Hepatocyte (in vitro differentiated cells): ENCODE results near the gene ATP1B1. TPM values are rescaled to one million over a fixed set of nuclear protein-coding genes. Genes with fewer than 3 reads are reported as not detected.

Source experiments
- DNase-seq: peaks from one replicate; pipeline ENCODE4 v3.0.0-alpha.2; 2016; ENCODE audit warnings: low spot score
- H2AFZ ChIP-seq: fragments of 200-600 bp; sonication (generic); 2 replicates; pipeline ENCODE4 v1.6.0; 2016; ENCODE audit warnings: antibody characterized with exemption, mild to moderate bottlenecking
- H3K27ac ChIP-seq: fragments of 200-600 bp; sonication (generic); 2 replicates; pipeline ENCODE4 v1.5.1; 2016; ENCODE audit warnings: mild to moderate bottlenecking
- H3K27me3 ChIP-seq: fragments of 200-600 bp; sonication (generic); 2 replicates; pipeline ENCODE4 v1.6.1; 2016
- H3K36me3 ChIP-seq: fragments of 200-600 bp; sonication (generic); replicated peaks from 2 replicates; pipeline ENCODE4 v1.5.1; 2016; ENCODE audit warnings: low read depth; ENCODE audit not compliant: insufficient read depth
- H3K4me1 ChIP-seq: fragments of 200-600 bp; sonication (generic); 2 replicates; pipeline ENCODE4 v1.5.1; 2016; ENCODE audit warnings: mild to moderate bottlenecking, moderate library complexity; ENCODE audit not compliant: insufficient read depth
- H3K4me2 ChIP-seq: fragments of 200-600 bp; sonication (generic); 2 replicates; pipeline ENCODE4 v1.6.0; 2016
- H3K4me3 ChIP-seq: fragments of 200-600 bp; sonication (generic); 2 replicates; pipeline ENCODE4 v1.5.1; 2016; ENCODE audit warnings: mild to moderate bottlenecking
- H3K79me2 ChIP-seq: fragments of 200-600 bp; sonication (generic); 2 replicates; pipeline ENCODE4 v1.6.0; 2017; ENCODE audit warnings: mild to moderate bottlenecking
- H3K9me2 ChIP-seq: fragments of 200-600 bp; sonication (generic); replicated peaks from 2 replicates; pipeline ENCODE4 v1.6.0; 2017; ENCODE audit warnings: mild to moderate bottlenecking; ENCODE audit not compliant: insufficient read depth
- H3K9me3 ChIP-seq: fragments of 200-600 bp; sonication (generic); 2 replicates; pipeline ENCODE4 v1.5.1; 2016; ENCODE audit warnings: low read depth, mild to moderate bottlenecking
- H4K20me1 ChIP-seq: fragments of 200-600 bp; sonication (generic); 2 replicates; pipeline ENCODE4 v1.6.0; 2016; ENCODE audit warnings: mild to moderate bottlenecking; ENCODE audit not compliant: insufficient read depth, poor library complexity, severe bottlenecking
- EZH2 ChIP-seq: fragments of 200-600 bp; sonication (generic); IDR thresholded peaks from 2 replicates; pipeline ENCODE4 v1.6.1; 2016; ENCODE audit warnings: antibody characterized with exemption, mild to moderate bottlenecking, borderline replicate concordance
- EZH2phosphoT487 ChIP-seq: fragments of 200-600 bp; sonication (generic); IDR thresholded peaks from one replicate; pipeline ENCODE4 v1.6.1; 2018; ENCODE audit warnings: antibody characterized with exemption, mild to moderate bottlenecking, low read depth, moderate library complexity; ENCODE audit not compliant: unreplicated experiment, severe bottlenecking
- WGBS: methylation state at CpG from one replicate; pipeline ENCODE4 v1.1.6; 2016; ENCODE audit warnings: low lambda C conversion rate; ENCODE audit errors: missing lambda C conversion rate; 5-methylcytosine and 5-hydroxymethylcytosine counted together
- polyA plus RNA-seq: library from polyadenylated mRNA; unstranded; fragments of >200 nt; fragmentation: Nextera tagmentation; extraction: Ambion mirVana; gene quantifications from 2 replicates; pipeline ENCODE4 v1.2.1, GENCODE V29; 2016
- total RNA-seq: library from RNA; depleted of rRNA; stranded (reverse); fragments of >200 nt; gene quantifications from 2 replicates; pipeline ENCODE4 v1.2.3, GENCODE V29; 2014
- TF ChIP-seq, protein P1 (sequence below): fragments of 200-600 bp; sonication (generic); IDR thresholded peaks from 2 replicates; pipeline ENCODE4 v1.5.1; 2016; ENCODE audit warnings: antibody characterized with exemption, mild to moderate bottlenecking; ENCODE audit not compliant: poor library complexity

Gene ATP1B1
- total and polyA plus RNA-seq, 2 experiments from 2014 or later: 123 to 379 TPM

DNA sequence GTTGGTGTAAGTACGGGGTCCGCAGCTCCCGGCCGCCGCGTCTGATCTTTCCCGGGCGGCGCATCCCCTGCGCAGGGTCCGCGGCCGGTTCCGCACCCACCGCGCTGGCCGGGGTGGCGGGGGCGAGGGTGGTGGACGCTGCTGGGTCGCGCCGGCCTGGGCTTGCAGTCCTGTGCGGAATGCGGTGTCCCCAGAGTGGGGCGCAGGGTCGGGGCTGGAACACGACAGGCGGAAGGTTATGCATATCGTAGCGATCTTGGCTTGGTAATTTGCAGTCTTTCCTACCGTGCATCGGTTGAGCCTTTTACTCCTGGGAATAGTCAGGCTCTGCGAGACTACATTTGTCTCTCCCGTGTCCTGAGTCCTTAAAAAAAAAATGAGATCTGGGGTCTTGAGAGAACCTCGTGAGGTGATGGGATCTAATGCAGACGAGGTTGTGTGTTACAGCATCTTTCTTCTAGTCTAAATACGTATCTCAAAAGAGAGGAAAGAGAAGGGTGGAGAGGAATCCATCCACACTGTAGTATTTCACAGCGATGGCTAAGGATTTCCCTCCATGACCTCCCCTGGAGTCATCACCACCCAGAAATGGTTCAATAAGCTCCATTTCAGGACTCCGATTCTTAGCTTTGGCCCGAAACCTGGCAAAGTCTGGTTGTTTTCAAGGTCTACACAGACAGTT lies 572 bp downstream of the ATP1B1 start:
- no peaks in the 10 kb centered on the region for H3K36me3 ChIP-seq
- H3K9me3 ChIP-seq: no peaks in the 10 kb centered on the region
- TF ChIP-seq EZH2 (no peak), EZH2phosphoT487 (no peak)
- TF ChIP-seq, protein P1, sequence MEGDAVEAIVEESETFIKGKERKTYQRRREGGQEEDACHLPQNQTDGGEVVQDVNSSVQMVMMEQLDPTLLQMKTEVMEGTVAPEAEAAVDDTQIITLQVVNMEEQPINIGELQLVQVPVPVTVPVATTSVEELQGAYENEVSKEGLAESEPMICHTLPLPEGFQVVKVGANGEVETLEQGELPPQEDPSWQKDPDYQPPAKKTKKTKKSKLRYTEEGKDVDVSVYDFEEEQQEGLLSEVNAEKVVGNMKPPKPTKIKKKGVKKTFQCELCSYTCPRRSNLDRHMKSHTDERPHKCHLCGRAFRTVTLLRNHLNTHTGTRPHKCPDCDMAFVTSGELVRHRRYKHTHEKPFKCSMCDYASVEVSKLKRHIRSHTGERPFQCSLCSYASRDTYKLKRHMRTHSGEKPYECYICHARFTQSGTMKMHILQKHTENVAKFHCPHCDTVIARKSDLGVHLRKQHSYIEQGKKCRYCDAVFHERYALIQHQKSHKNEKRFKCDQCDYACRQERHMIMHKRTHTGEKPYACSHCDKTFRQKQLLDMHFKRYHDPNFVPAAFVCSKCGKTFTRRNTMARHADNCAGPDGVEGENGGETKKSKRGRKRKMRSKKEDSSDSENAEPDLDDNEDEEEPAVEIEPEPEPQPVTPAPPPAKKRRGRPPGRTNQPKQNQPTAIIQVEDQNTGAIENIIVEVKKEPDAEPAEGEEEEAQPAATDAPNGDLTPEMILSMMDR: no peak
- H3K4me3 ChIP-seq: peak overlapping the region; percentile 92
- peak overlapping the region; percentile 74 for H3K4me2 ChIP-seq
- peak overlapping the region; percentile 95 for H3K27ac ChIP-seq
- DNase-seq: no peak
- peak overlapping the region; percentile 20 for H2AFZ ChIP-seq
- no peaks in the 10 kb centered on the region for H3K9me2 ChIP-seq
- peaks cover 19% of the 10 kb centered on the region for H3K4me1 ChIP-seq
- H3K27me3 ChIP-seq: no peaks in the 10 kb centered on the region
- under 1% methylated on average over 40 of the region's 41 CpGs for WGBS
- peaks cover 6% of the 10 kb centered on the region for H4K20me1 ChIP-seq
- H3K79me2 ChIP-seq: peaks cover 51% of the 10 kb centered on the region

DNA sequence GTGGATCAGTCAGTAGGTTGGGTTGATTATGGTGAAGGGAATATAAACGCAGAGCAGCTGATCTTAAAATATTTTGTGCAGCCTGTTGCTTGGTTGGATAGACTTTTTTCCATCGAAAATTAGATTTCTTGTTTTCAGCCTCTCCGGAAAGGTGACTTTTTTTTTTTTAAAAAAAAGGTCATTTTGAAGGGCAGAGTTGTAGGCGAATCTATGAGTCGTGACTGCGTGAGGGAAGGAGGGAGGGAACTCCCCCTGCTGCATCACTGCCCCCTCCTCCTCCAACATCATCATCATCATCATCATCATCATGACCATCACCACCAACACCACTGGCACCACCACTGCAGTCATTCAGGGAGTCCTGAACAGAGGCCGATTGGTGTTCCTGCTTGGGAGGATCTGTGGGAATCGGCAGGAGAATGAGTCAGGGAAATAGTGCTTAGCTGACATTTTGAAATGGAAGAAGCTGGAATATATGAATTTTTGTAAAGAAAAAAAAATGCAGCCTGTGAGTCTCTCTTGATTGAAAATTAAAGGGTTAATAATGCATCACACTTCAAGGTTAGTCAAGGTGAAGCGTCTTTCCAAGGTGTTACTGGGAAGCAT lies 1.2 kb downstream of the ATP1B1 start:
- DNase-seq: no peak
- H4K20me1 ChIP-seq: peaks cover 6% of the 10 kb centered on the region
- H3K9me3 ChIP-seq: no peaks in the 10 kb centered on the region
- peak overlapping the region; percentile 20 for H2AFZ ChIP-seq
- WGBS: 12% methylated on average over 9 of the region's 9 CpGs
- peak overlapping the region; percentile 92 for H3K4me3 ChIP-seq
- H3K9me2 ChIP-seq: no peaks in the 10 kb centered on the region
- no peaks in the 10 kb centered on the region for H3K27me3 ChIP-seq
- peak overlapping the region; percentile 95 for H3K27ac ChIP-seq
- peaks cover 58% of the 10 kb centered on the region for H3K79me2 ChIP-seq
- H3K36me3 ChIP-seq: no peaks in the 10 kb centered on the region
- H3K4me1 ChIP-seq: peaks cover 19% of the 10 kb centered on the region
- H3K4me2 ChIP-seq: peak overlapping the region; percentile 74
- TF ChIP-seq EZH2phosphoT487: no peak
- TF ChIP-seq EZH2: no peak
- TF ChIP-seq, protein P1: no peak

DNA sequence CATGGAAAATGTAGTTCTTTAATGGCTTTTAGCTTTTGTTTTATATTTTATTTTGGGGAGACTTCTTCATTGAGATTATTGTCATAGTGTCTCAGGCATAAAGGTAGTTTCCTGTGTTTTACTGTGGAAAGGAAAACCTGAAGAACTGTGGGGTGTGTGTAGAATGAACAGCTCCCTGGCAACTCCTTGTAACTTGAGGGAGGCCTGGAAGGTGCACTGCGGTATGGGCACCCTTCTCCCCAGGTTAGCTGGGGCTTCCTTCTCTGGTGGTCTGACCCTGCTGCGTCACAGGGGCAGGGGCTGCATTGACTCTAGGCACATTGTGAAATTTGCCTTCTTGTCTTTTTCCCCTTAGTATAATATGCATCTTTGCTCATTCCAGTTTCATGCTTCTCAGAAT lies 1.7 kb downstream of the ATP1B1 start:
- Histone ChIP-seq H3K27ac (peak overlapping the region; percentile 95), H3K4me1 (peaks cover 17% of the 10 kb centered on the region), H3K36me3 (no peaks in the 10 kb centered on the region), H2AFZ (no peak overlapping the region), H3K4me3 (peak overlapping the region; percentile 92), H3K9me2 (no peaks in the 10 kb centered on the region), H3K27me3 (no peaks in the 10 kb centered on the region), H3K79me2 (peaks cover 63% of the 10 kb centered on the region), H4K20me1 (peaks cover 6% of the 10 kb centered on the region), H3K9me3 (no peaks in the 10 kb centered on the region), H3K4me2 (peak overlapping the region; percentile 74)
- no peak for DNase-seq
- no peak for TF ChIP-seq EZH2
- no peak for TF ChIP-seq EZH2phosphoT487
- TF ChIP-seq, protein P1: no peak
- WGBS: 35% methylated on average over 2 of the region's 2 CpGs
